Heart left ventricle (tissue), 16 donors: Measurements from ENCODE around the gene CSF1. TPM values are rescaled to one million over a fixed set of nuclear protein-coding genes. Genes with fewer than 3 reads are reported as not detected.

Experiments
- ATAC-seq, 4 donors: fragments of 200-7000 bp; cut with Tn5 transposase; one replicate each; pipeline ENCODE4 v1.9.1; 2020 to 2022; ENCODE audit warnings: moderate library complexity in 4 of 4, mild to moderate bottlenecking in 3 of 4, moderate number of reproducible peaks in 1 of 4
- DNase-seq, 5 donors: peaks; one replicate each; pipeline ENCODE4 v3.0.0-alpha.2; 2020
- H3K27ac ChIP-seq, 12 donors: fragments of 200-600 bp; sonication (generic) in 4 of 12; one replicate each; pipeline versions ENCODE4 v1.5.0 to v1.8.0; 2016 to 2022; ENCODE audit warnings: mild to moderate bottlenecking in 2 of 12
- H3K27me3 ChIP-seq, 9 donors: fragments of 200-600 bp; sonication (generic) in 2 of 9; one replicate each; pipeline versions ENCODE4 v1.5.1 to v1.8.0; 2016 to 2022; ENCODE audit warnings: mild to moderate bottlenecking in 3 of 9
- H3K36me3 ChIP-seq, 9 donors: fragments of 200-600 bp; sonication (generic) in 2 of 9; one replicate each; pipeline versions ENCODE4 v1.5.0 to v1.8.0; 2018 to 2022; ENCODE audit warnings: mild to moderate bottlenecking in 2 of 9
- H3K4me1 ChIP-seq, 12 donors: fragments of 200-600 bp; sonication (generic) in 4 of 12; one replicate each; pipeline versions ENCODE4 v1.5.0 to v1.8.0; 2016 to 2022; ENCODE audit warnings: mild to moderate bottlenecking in 3 of 12
- H3K4me3 ChIP-seq, 12 donors: fragments of 200-600 bp; sonication (generic) in 4 of 12; one replicate each; pipeline versions ENCODE4 v1.5.0 to v1.8.0; 2017 to 2022; ENCODE audit warnings: mild to moderate bottlenecking in 9 of 12, moderate library complexity in 4 of 12
- H3K9me3 ChIP-seq, 12 donors: fragments of 200-600 bp; sonication (generic) in 4 of 12; one replicate each; pipeline versions ENCODE4 v1.5.0 to v1.8.0; 2016 to 2022; ENCODE audit warnings: mild to moderate bottlenecking in 1 of 12
- POLR2A ChIP-seq, 2 donors: fragments of 450-650 bp; IDR thresholded peaks; one replicate each; pipeline ENCODE4 v1.6.1; 2017; ENCODE audit warnings: antibody characterized with exemption in 2 of 2, mild to moderate bottlenecking in 2 of 2, moderate library complexity in 2 of 2
- WGBS, 4 donors: extraction: QIAGEN DNeasy Blood & Tissue Kit in 2 of 4; methylation state at CpG; one replicate each; pipeline versions ENCODE4 v1.1.5 to v1.1.7; 2013 to 2018; 5-methylcytosine and 5-hydroxymethylcytosine counted together
- intact Hi-C, 10 donors: fragments of 100-400 bp; cut with DNase I; formaldehyde crosslinking; loops; one replicate each; pipeline versions ENCODE4 v1.11.1 to v1.14.2; 2022
- polyA plus RNA-seq, 2 donors: library from polyadenylated mRNA; stranded (reverse); fragments of 200-250 nt; gene quantifications; one replicate each; pipeline ENCODE4 v1.2.3, GENCODE V29; 2013
- total RNA-seq, 9 donors: library from RNA; depleted of rRNA in 2 of 9; stranded (reverse); fragments of >200 nt in 2 of 9; fragmentation: NEBNext Ultra II Directional in 3 of 9; extraction: Animal tissue kit (Norgen Biotek cat#: 25700) in 3 of 9; gene quantifications; one replicate each; pipeline versions ENCODE4 v1.1.0 to v1.2.4, GENCODE V29; 2016 to 2023
- TF ChIP-seq, protein P1 (sequence below), 12 donors: fragments of 200-600 bp; sonication (generic) in 4 of 12; IDR thresholded peaks; one replicate each; pipeline versions ENCODE4 v1.5.0 to v1.8.0; 2018 to 2022; ENCODE audit warnings: antibody characterized with exemption in 12 of 12, mild to moderate bottlenecking in 5 of 12
- donor health status: ischemic (EF 13 %, LVEDD 7.1; RV severe dilation, severe dysfunction).
- donor health status: healthy with polysubstance abuse.
- donor health status: DM: no; HTN: yes; CAD: no.
- donor health status: DM: no; HTN: no; CAD: no.
- donor health status: ischemic (EF 25% LVEDD 6.9; RV normal size, moderate dysfunction).
- donor health status: ischemic (EF 25% LVEDD 5.7; RV mildly dilated, moderate dysfunction).
- donor health status: healthy.
- donor health status: DM: yes; HTN: yes; CAD: no.
- donor health status: ischemic (EF 35%, LVEDD 5.7; RV mildly dilated, moderate dysfunction).
- donor health status: nonischemic (EF 11% LVEDD 7.7; RV severe dilation, severe dysfunction).
- donor health status: DM: yes; HTN: yes; CAD: no.
- donor health status: PGD.
- donor health status: ischemic (EF 29% LVEDD 5.4; RV normal size, mild dysfunction).
- donor health status: nonischemic (EF 23%, LVEDD 6.1; RV moderate dilation, normal function).

Gene CSF1
- total and polyA plus RNA-seq, 11 donors, result 9.0 to 64.8 (median 13.3) TPM

- intact Hi-C loops, result no loop called here
- Histone ChIP-seq H3K4me3 (no peak overlapping the region), H3K4me1 (peaks cover 0 to 39% (median 14%) of the 10 kb centered on the region in 12 donors), H3K9me3 (no peaks in the 10 kb centered on the region), H3K27me3 (no peaks in the 10 kb centered on the region), H3K36me3 (no peaks in the 10 kb centered on the region), H3K27ac (peak overlapping the region in 3 of 12 donors; percentile 6 to 11 (median 8))
- TF ChIP-seq, protein P1, sequence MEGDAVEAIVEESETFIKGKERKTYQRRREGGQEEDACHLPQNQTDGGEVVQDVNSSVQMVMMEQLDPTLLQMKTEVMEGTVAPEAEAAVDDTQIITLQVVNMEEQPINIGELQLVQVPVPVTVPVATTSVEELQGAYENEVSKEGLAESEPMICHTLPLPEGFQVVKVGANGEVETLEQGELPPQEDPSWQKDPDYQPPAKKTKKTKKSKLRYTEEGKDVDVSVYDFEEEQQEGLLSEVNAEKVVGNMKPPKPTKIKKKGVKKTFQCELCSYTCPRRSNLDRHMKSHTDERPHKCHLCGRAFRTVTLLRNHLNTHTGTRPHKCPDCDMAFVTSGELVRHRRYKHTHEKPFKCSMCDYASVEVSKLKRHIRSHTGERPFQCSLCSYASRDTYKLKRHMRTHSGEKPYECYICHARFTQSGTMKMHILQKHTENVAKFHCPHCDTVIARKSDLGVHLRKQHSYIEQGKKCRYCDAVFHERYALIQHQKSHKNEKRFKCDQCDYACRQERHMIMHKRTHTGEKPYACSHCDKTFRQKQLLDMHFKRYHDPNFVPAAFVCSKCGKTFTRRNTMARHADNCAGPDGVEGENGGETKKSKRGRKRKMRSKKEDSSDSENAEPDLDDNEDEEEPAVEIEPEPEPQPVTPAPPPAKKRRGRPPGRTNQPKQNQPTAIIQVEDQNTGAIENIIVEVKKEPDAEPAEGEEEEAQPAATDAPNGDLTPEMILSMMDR (IDR thresholded peaks at IDR 0.05), result no peak
- no peak for TF ChIP-seq POLR2A (IDR thresholded peaks at IDR 0.05)
- ATAC-seq, result peak in 1 of 4 donors; percentile 16
- no peak for DNase-seq
- 28 to 43% (median 28%) methylated on average over 1 of the region's 1 CpG for WGBS, 4 donors
Measured at GRCh38 chr1:109959632-109959973, 49.0 kb downstream of the CSF1 start.

- no peaks in the 10 kb centered on the region for H3K36me3 ChIP-seq
- 57 to 64% (median 61%) methylated on average over 7 of the region's 7 CpGs for WGBS, 4 donors
- peaks cover 0 to under 1% (median 0%) of the 10 kb centered on the region in 12 donors for H3K9me3 ChIP-seq
- peaks cover 0 to 39% (median 13%) of the 10 kb centered on the region in 12 donors for H3K4me1 ChIP-seq
- peak overlapping the region in 3 of 12 donors; percentile 6 to 11 (median 8) for H3K27ac ChIP-seq
- ATAC-seq, result peak in 2 of 4 donors; percentile 34 to 42
- no peak overlapping the region for H3K4me3 ChIP-seq
- H3K27me3 ChIP-seq, result no peaks in the 10 kb centered on the region
- no peak for DNase-seq
- intact Hi-C loops, result no loop called here
- no peak for TF ChIP-seq POLR2A (IDR thresholded peaks at IDR 0.05)
- TF ChIP-seq, protein P1 (IDR thresholded peaks at IDR 0.05), result no peak
Measured at GRCh38 chr1:109959974-109960744, 49.5 kb downstream of the CSF1 start.

DNA sequence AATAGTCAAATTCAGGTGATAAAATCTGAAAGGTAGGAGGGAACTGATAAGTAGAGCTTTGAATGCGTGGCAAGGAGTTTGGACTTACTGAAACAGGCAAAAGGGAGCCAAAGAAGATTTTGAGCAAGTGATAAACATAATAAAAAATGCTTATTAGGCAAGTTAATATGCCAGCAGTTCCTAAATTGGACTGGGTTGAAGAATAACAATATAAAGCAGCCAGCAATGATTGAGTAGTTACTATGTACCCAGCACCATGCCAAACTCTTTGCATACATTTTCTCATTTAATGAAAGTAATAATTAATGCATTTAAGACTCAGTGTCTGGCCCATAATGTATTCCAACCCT lies 50.1 kb downstream of the CSF1 start:
- TF ChIP-seq POLR2A (IDR thresholded peaks at IDR 0.05), result no peak
- TF ChIP-seq, protein P1 (IDR thresholded peaks at IDR 0.05), result no peak
- WGBS, 4 donors, result 44 to 97% (median 71%) methylated on average over 1 of the region's 1 CpG
- peaks cover 0 to 39% (median 13%) of the 10 kb centered on the region in 12 donors for H3K4me1 ChIP-seq
- no peak for DNase-seq
- H3K9me3 ChIP-seq, result peaks cover 0 to 6% (median 0%) of the 10 kb centered on the region in 12 donors
- H3K36me3 ChIP-seq, result no peaks in the 10 kb centered on the region
- H3K4me3 ChIP-seq, result no peak overlapping the region
- H3K27me3 ChIP-seq, result no peaks in the 10 kb centered on the region
- ATAC-seq, result no peak
- intact Hi-C loops, result no loop called here
- peak overlapping the region in 1 of 12 donors; percentile 11 for H3K27ac ChIP-seq

DNA sequence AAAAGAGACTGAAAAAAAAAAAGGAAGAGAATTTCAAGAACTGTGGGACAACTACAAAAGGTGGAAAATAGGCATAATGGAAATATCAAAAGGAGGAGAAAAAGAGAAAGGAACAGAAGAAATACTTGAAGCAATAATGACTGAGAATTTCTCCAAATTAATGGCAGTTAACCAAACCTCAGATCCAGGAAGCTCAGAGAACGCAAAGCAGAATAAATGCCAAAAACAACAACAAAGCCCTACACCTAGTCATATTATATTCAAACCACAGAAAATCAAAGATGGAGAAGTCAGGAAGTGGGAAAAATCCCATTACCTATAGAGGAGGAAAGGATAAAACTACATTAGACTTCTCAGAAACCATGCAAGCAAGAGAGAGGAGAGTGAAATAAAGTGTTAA lies 53.2 kb downstream of the CSF1 start:
- ATAC-seq (no peak), DNase-seq (no peak)
- intact Hi-C loops, result no loop called here
- Histone ChIP-seq H3K9me3 (peaks cover 0 to 8% (median 0%) of the 10 kb centered on the region in 12 donors), H3K4me1 (peaks cover 0 to 28% (median 12%) of the 10 kb centered on the region in 12 donors), H3K27me3 (no peaks in the 10 kb centered on the region), H3K36me3 (no peaks in the 10 kb centered on the region), H3K27ac (no peak overlapping the region), H3K4me3 (no peak overlapping the region)
- no peak for TF ChIP-seq POLR2A (IDR thresholded peaks at IDR 0.05)
- TF ChIP-seq, protein P1 (IDR thresholded peaks at IDR 0.05), result no peak
- 66 to 78% (median 72%) methylated on average over 1 of the region's 1 CpG for WGBS, 4 donors
